ENCODE measurements around the gene WNT16.

WNT16 gene

GRCh38 chr7:121366852-121367431 lies 38.1 kb downstream of the WNT16 start:
- TF ChIP-seq RAD21 (IDR thresholded peaks at IDR 0.05; ENCODE audit: low read depth), result peak; percentile 73
- no peak for TF ChIP-seq EGR1 (IDR thresholded peaks at IDR 0.05)

GRCh38 chr7:121369462-121369861 lies 40.7 kb downstream of the WNT16 start:
- TF ChIP-seq NFIC (IDR thresholded peaks at IDR 0.05) (peak; percentile 43; the same call in 1 of the 2 replicates), EP300 (IDR thresholded peaks at IDR 0.05; ENCODE audit: borderline replicate concordance) (no peak), CREB1 (IDR thresholded peaks at IDR 0.05; ENCODE audit: low read depth) (no peak), TEAD4 (IDR thresholded peaks at IDR 0.05) (peak; percentile 22; the same call in 1 of the 2 replicates)

DNA sequence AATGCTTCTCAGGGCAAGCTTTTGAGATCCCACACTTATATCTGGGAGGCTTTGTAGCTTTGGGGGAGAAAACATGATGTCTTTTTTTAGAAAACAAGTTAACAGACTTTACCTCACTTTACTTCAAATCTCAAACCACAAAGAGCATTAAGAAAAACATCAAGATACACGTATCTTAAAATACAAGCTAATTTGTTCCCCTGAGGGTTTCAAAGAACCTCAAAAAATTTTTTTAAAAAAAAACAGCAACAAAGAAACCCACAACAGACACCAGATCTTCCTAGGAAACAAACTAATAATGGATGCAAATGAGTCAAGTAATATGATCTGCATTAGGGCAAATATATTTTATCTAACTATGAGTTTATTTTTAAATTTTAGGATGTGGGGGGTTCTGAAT lies 42.6 kb downstream of the WNT16 start:
- TF ChIP-seq YY1 (IDR thresholded peaks at IDR 0.05; ENCODE audit: low read depth) (no peak), EP300 (IDR thresholded peaks at IDR 0.05; ENCODE audit: borderline replicate concordance) (no peak), EGR1 (IDR thresholded peaks at IDR 0.05) (no peak), MAX (IDR thresholded peaks at IDR 0.05) (no peak), REST (IDR thresholded peaks at IDR 0.05; ENCODE audit: low read depth) (no peak), TEAD4 (IDR thresholded peaks at IDR 0.05) (no peak), NFIC (IDR thresholded peaks at IDR 0.05) (no peak), CREB1 (IDR thresholded peaks at IDR 0.05; ENCODE audit: low read depth) (no peak)

DNA sequence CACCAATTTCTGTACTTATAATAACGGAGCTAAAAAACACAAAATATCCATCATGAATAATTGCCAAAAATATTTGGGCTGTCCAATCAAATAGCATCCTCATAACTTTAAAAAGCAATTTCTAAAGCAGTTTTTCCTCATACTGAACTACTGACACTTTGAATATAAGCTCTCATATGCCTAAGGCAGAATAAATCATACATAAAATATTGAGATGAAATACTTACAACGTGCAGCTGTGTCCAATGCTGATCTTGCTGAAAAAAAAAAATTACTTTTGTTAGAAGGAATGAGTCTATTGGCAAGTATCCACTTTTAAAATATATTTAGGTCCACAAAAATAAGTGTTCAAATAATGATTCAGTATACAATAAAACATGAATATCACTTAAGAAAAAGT lies 43.1 kb downstream of the WNT16 start:
- TF ChIP-seq FOXM1 (IDR thresholded peaks at IDR 0.05; ENCODE audit: borderline replicate concordance, low read depth), result no peak
- no peak for TF ChIP-seq TAF1 (IDR thresholded peaks at IDR 0.05; ENCODE audit: low read depth)
- no peak for TF ChIP-seq EP300 (IDR thresholded peaks at IDR 0.05; ENCODE audit: borderline replicate concordance)
- TF ChIP-seq, protein P1, sequence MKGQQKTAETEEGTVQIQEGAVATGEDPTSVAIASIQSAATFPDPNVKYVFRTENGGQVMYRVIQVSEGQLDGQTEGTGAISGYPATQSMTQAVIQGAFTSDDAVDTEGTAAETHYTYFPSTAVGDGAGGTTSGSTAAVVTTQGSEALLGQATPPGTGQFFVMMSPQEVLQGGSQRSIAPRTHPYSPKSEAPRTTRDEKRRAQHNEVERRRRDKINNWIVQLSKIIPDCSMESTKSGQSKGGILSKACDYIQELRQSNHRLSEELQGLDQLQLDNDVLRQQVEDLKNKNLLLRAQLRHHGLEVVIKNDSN (IDR thresholded peaks at IDR 0.05), result no peak
- no peak for TF ChIP-seq NFIC (IDR thresholded peaks at IDR 0.05)
- no peak for TF ChIP-seq CEBPB (IDR thresholded peaks at IDR 0.05)
- TF ChIP-seq ZBTB7A (IDR thresholded peaks at IDR 0.05; ENCODE audit: low read depth), result no peak

GRCh38 chr7:121372376-121373010 lies 43.7 kb downstream of the WNT16 start:
- no peak for TF ChIP-seq FOXM1 (IDR thresholded peaks at IDR 0.05; ENCODE audit: borderline replicate concordance, low read depth)
- TF ChIP-seq, protein P1 (IDR thresholded peaks at IDR 0.05), result no peak

GRCh38 chr7:121373177-121373576 lies 44.4 kb downstream of the WNT16 start:
- TF ChIP-seq EP300 (IDR thresholded peaks at IDR 0.05; ENCODE audit: borderline replicate concordance) (no peak), ZBTB7A (IDR thresholded peaks at IDR 0.05; ENCODE audit: low read depth) (no peak), REST (IDR thresholded peaks at IDR 0.05; ENCODE audit: low read depth) (no peak), YY1 (IDR thresholded peaks at IDR 0.05; ENCODE audit: low read depth) (no peak), MAX (IDR thresholded peaks at IDR 0.05) (no peak), CEBPB (IDR thresholded peaks at IDR 0.05) (no peak), TEAD4 (IDR thresholded peaks at IDR 0.05) (no peak), RAD21 (IDR thresholded peaks at IDR 0.05; ENCODE audit: low read depth) (no peak), TAF1 (IDR thresholded peaks at IDR 0.05; ENCODE audit: low read depth) (no peak), EGR1 (IDR thresholded peaks at IDR 0.05) (no peak)
- TF ChIP-seq, protein P1 (IDR thresholded peaks at IDR 0.05), result no peak

Measured in Ishikawa (cell line).